ENCODE measurements around the gene MRPL17. TPM values are rescaled to one million over a fixed set of nuclear protein-coding genes. Genes with fewer than 3 reads are reported as not detected.
"Not testable (repeated sequence)": the region's sequence is repeated elsewhere in the genome, so short reads cannot be mapped to it uniquely, and the experiment has no call there.

The MRPL17 gene
- polyA plus RNA-seq, 4 donors, result 71.2 to 82.0 (median 73.2) TPM

- not testable (repeated sequence) for DNase-seq (ENCODE audit: low read depth in 4 of 4, low spot score in 3 of 4)
Measured at GRCh38 chr11:6684068-6684467, 928 bp upstream of the MRPL17 start.

- no peak for DNase-seq (ENCODE audit: low read depth in 4 of 4, low spot score in 3 of 4)
Measured at GRCh38 chr11:6682591-6682935, 577 bp downstream of the MRPL17 start.

GRCh38 chr11:6681949-6682348, 1.2 kb downstream of the MRPL17 start:
- DNase-seq (ENCODE audit: low read depth in 4 of 4, low spot score in 3 of 4), result no peak

GRCh38 chr11:6681505-6681904, 1.6 kb downstream of the MRPL17 start:
- DNase-seq (ENCODE audit: low read depth in 4 of 4, low spot score in 3 of 4), result no peak

- DNase-seq (ENCODE audit: low read depth in 4 of 4, low spot score in 3 of 4), result no peak
Measured at GRCh38 chr11:6677018-6677417, 6.1 kb downstream of the MRPL17 start.

GRCh38 chr11:6674862-6675261, 8.3 kb downstream of the MRPL17 start:
- no peak for DNase-seq (ENCODE audit: low read depth in 4 of 4, low spot score in 3 of 4)

GRCh38 chr11:6674219-6674597, 8.9 kb downstream of the MRPL17 start:
- DNase-seq (ENCODE audit: low read depth in 4 of 4, low spot score in 3 of 4), result no peak

- DNase-seq (ENCODE audit: low read depth in 4 of 4, low spot score in 3 of 4), result no peak
Measured at GRCh38 chr11:6673523-6674218, 9.5 kb downstream of the MRPL17 start.

GRCh38 chr11:6671991-6672390, 11.1 kb downstream of the MRPL17 start:
- DNase-seq (ENCODE audit: low read depth in 4 of 4, low spot score in 3 of 4), result no peak

GRCh38 chr11:6670202-6670830, 12.8 kb downstream of the MRPL17 start:
- no peak for DNase-seq (ENCODE audit: low read depth in 4 of 4, low spot score in 3 of 4)

GRCh38 chr11:6667733-6668374, 15.3 kb downstream of the MRPL17 start:
- no peak for DNase-seq (ENCODE audit: low read depth in 4 of 4, low spot score in 3 of 4)

GRCh38 chr11:6666302-6667183, 16.6 kb downstream of the MRPL17 start:
- DNase-seq (ENCODE audit: low read depth in 4 of 4, low spot score in 3 of 4), result no peak

GRCh38 chr11:6664551-6664950, 18.6 kb downstream of the MRPL17 start:
- no peak for DNase-seq (ENCODE audit: low read depth in 4 of 4, low spot score in 3 of 4)

- DNase-seq (ENCODE audit: low read depth in 4 of 4, low spot score in 3 of 4), result no peak
Measured at GRCh38 chr11:6663794-6664469, 19.2 kb downstream of the MRPL17 start.

- DNase-seq (ENCODE audit: low read depth in 4 of 4, low spot score in 3 of 4), result no peak
Measured at GRCh38 chr11:6660712-6661111, 22.4 kb downstream of the MRPL17 start.

- DNase-seq (ENCODE audit: low read depth in 4 of 4, low spot score in 3 of 4), result no peak
Measured at GRCh38 chr11:6658647-6659046, 24.5 kb downstream of the MRPL17 start.

GRCh38 chr11:6657346-6657745, 25.8 kb downstream of the MRPL17 start:
- no peak for DNase-seq (ENCODE audit: low read depth in 4 of 4, low spot score in 3 of 4)

GRCh38 chr11:6656936-6657335, 26.2 kb downstream of the MRPL17 start:
- no peak for DNase-seq (ENCODE audit: low read depth in 4 of 4, low spot score in 3 of 4)

GRCh38 chr11:6656584-6656915, 26.6 kb downstream of the MRPL17 start:
- no peak for DNase-seq (ENCODE audit: low read depth in 4 of 4, low spot score in 3 of 4)

- no peak for DNase-seq (ENCODE audit: low read depth in 4 of 4, low spot score in 3 of 4)
Measured at GRCh38 chr11:6655790-6656583, 27.2 kb downstream of the MRPL17 start, which contains the start of gene DCHS1. TSS of gene DCHS1 (minus strand) at chr11:6655809. CDS start at chr11:6641613, 14,196 bp downstream.
